Inferior parietal cortex (tissue), 1 donor: ENCODE measurements around the gene CRHR1.

Experiments used
- DNase-seq: peaks from one replicate; pipeline ENCODE4 v3.0.0-alpha.2; 2016; ENCODE audit errors: extremely low spot score

Gene CRHR1

DNA sequence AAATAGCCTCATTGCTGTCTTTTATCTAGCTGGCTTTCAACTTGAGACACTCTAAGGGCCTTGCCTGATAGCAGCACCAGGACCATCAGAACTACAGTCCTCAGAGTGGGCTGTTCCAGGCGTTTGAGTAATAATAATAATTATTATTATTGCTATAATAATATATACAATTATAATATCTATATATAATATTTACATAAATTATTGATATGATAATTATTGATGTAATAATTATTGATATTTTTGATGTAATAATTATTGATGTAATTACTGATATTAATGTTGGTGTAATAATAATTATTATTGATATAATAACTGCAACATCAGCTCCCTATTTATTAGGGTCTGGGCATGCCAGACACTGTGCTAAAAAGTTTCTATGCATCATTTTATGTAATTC, 25.6 kb upstream of the CRHR1 start:
- no peak for DNase-seq

DNA sequence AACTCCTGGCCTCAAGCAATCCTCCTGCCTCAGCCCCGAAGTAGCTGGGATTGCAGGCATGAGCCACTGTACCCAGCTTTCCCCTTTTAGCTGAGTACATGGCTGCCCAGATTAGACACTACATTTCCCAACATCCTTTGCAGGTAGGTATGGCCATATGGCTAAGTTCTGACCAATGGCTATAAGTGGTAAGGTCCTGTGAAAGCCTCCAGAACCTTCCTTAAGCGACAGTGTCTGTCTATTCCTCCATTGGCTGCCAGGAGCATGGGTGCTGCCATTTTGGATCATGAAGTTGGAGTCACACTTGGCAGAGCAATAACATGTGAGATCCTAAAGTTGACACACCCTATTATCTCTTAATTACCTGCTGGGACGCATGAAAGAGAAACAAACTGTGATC, 24.4 kb upstream of the CRHR1 start:
- DNase-seq = no peak

DNA sequence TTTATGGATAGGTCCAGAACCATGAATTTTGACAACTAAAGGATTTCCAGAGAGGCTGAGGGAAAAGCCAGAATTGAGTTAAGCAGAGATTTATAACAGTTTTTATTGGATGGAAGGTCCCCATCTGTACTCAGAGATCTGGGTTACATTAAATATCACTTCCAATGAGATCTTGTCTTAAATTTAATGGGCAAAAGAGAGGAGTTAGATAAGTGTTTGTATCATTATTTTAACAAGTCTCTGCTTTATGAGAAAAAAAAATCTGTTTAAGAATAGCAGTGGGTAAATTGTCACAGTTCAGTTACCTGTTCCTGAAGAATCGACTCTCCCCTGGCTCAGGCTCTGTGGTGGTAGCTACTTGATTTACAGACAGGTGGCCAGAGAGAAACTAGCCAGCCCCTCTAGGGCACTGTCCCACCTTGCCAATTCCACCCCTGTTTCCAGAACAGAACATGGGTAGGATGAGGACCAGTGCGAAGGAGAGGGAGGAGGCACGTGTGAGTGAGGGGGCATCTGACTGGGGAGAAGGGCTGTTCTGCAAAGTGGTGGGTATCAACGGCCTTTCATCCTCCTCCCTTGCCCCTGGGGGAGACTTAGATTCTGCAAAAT, 22.1 kb upstream of the CRHR1 start:
- no peak for DNase-seq

DNA sequence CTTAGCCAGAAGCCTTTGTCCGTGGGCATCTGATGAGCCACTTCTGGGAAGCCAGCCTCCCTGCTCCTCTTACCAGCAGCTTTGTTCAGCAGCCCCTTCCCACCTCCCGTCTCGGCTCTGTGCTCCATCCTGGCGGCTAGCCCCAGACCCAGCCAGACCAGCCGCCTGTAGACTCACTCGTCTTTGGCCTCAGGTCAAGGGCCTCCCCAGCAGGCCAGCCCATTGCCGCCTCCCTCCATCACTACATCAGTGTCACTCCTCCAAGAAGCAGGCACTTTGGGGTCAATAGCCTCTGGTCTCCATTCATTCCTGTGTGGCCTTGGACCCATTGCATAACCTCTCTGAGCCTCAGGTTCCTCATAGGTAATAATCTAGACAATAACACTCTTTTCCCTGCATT, 20.9 kb upstream of the CRHR1 start:
- DNase-seq = no peak

DNA sequence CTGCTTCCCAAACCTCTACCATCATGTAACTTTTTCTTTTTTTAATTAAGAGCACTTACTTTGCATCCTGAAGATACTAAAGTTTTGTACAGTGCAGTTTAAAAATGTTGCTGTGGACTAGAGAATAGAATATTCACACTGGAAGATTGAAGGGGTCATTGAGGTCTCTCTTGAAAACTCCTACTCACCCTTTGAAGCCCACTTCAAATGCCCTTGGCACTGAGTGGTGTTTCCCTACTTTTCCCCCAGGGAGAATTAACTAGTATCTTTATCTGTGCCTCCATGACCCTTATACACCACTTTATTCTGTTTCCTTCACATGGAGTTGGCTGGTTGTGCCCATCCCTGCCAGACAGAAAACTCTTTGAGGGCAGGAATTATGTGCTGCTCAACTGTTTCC, 19.6 kb upstream of the CRHR1 start:
- DNase-seq = no peak

DNA sequence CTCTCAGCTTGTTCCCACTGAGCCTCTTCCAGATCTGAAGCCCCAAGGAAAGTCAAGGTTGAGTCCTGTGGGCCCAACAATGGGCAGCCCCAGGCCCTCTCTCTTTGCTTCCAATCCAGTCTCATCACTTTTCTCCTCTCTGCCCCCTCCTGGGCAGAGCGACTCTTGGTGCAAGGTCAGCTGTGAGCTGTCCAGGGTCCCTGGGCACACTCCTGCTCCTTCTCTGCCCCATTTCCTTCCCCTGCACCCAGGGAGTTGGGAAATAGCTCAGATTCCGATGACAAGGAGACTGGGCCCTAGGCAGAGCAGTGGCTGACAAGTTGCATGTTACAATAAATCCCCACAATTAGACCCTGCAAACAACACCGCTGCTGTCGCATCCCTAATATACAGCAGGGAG, 16.1 kb upstream of the CRHR1 start:
- no peak for DNase-seq

DNA sequence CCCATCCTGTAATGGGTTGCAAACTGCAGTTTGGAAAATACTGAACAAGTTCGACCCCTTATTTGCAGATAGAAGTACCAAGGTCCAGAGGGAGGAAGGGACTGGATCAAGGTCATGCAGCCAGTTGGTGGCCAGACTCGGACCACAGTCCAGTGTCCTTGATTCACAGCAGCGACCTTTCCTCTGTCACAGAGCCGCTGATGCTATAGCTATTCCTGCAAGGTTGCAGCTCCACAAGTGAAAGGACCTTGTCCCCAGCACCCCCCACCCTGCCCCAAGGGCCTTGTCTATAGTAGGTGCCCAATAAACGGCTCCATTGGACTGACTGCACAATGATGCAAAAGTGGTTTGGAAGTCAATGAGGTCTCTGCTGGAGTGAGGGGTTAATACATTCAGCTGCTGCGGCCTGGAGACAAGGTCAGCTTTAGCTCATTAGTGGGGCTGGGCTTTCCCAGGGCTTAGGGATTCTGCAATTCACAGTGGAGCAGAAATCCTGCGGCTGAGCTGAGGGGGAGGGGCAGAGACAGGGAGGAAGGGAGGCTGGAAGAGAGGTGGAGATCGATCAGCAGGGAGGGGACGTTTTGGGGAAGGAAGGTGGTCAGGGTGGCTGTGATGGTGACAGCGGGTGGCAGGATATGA, 13.4 kb upstream of the CRHR1 start:
- DNase-seq = no peak

DNA sequence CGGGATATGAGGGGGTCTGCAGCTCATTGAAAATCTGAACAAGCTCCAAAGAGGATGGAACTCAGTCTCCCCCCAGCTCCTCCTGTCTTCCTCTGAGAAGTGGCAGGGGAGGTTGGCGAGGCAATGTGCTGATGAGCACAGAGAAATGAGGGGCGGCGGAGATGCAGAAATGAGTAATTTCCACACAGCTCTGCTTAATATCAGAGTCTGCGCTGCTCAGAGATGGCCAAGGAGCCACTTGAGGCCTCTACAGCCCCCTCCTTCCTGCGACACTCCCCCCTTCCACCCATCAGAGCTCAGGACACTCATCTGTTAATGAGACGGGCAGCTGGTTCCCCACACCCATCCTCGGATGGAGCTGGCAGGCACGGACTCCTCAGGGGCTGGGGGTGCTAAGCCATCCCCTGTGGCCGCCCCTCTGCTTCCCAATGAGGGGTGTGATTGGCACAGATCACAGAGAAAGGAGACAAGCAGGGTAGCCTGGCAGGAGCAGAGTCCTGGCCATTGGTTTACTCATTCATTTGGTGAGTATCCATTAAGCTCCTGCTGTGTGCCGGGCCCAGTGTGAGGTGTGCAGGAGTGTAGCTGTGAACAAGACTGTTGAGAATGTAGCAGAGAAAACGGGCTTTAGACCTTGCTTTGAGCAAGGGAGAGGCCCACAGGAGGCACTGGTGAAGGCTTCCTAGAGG, 12.7 kb upstream of the CRHR1 start:
- DNase-seq = no peak

DNA sequence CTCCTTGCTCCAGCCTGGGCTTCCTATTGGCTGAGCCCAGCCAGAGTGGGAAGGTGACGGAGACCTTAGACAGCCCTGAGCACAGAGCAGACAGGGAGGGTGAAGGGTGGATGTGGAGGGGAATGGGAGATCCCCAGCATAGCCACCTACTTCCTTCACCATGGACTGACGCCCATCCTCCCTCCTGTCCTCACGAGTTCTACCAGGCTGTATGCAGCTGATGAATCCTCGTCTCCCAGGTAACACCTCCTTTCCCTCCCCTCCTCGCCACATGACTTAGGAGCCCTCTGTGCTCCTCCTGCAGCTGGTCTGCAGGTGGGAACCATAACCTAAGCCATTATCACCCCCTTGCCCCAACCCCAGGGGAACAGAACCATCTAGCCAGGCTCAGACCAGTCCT, 9.0 kb upstream of the CRHR1 start:
- no peak for DNase-seq

DNA sequence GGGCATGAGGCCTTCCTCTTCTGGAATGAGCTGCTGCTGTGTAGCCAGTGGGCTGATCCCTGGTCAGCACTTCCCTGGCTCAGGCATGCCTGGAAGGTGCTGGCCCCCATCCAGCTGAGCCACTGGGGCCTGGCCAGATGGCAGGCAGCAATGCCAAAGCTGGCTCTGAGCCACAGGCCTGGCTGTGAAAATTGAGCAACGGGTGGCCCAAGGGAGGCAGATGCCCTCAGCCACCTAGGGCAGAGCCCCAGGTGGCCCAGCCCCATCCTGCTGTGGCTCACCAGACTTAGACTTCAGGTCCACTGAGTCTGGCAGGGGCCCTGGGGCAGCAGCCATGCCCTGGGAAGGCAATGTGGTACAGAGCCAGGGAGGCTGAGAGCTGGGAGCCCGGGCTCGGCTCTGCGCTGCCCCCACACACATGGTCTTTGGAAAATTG, 8.5 kb upstream of the CRHR1 start:
- DNase-seq = no peak

DNA sequence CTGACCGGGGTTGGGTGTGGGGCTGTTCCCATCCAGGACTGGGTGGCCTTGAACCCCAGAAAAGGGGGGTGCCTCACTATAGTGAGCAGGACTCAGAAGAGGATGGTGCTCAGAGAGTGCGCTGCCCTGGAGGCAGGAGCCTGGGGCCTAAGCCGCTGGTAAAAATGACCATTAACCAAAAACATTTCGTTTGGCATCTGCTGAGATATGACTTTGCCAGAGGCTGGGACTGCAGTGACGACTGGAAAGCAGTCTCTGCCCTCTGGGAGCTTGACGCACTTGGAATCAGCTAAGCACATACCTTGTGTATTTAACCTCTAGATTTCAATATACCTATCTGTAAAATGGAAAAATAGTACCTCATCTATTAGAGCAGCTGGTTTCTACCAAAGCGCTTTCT, 7.2 kb upstream of the CRHR1 start:
- no peak for DNase-seq

DNA sequence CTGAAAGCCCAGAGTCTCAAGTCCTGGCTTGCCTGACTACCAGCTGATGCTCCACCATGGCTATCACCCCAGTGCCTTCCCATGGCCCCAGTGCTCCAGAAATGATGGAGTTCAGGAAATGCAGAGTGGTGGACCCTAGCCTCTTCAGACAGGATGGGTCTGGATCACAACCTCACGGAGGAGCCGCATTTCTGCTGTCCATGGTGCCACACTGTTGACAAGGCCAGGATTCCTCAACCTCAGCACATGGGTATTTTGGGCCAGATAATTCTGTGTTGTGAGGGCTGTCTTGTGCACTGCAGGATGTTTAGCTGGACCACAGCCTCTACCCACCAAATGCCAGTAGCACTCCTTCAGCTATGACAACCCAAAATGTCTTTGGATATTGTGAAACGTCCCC, 6.7 kb upstream of the CRHR1 start:
- no peak for DNase-seq

DNA sequence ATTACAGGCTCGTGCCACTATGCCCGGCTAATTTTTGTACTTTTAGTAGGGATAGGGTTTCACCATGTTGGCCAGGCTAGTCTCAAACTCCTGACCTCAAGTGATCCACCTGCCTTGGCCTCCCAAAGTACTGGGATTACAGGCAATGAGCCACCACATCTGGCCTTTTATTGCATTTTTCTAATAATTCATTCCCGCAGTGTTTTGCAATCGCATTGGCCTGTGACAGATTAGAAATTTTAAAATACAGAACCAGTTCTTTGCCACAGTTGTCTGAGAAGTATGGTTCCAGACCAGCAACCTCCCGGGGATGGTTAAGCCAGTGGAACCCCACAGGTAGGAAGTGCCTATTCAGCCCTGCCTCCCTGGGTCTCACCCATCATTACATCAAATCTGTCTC, 3.2 kb upstream of the CRHR1 start:
- DNase-seq = no peak

DNA sequence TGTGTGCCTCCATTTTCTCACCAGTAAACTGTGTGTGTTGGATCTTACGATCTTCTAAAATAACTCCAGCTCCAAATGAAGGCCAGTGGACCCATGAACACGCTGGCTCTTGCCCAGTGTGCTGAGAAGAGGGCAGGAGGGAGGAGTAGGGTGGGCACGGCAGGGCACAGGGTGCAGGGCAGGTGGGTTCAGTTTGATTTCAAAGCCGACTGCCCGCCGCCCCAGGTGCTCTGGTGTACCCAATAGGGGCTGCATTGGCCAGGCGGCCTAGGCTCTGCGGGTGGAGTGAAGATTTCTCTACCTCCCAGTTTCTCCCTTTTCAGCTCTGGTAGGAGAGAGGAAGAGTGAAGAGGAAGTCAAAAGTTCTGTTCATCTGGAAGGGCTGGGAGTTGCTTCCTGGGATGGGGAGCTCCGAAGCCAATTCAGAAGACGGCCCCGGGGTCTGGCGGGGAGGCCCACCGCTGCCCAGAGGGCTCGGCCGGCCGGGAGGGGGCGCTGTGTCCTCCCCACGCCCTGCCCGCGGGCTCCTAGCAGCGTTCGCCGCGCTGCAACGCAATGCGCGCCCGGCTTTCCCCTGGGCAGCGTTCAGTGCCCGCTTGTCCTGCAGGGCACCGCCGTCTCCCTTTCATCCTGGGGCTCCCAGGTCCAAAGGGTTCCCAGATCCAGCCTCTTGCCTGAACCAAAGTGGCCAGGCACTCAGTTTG, 1.1 kb upstream of the CRHR1 start:
- peak; percentile 47 for DNase-seq

DNA sequence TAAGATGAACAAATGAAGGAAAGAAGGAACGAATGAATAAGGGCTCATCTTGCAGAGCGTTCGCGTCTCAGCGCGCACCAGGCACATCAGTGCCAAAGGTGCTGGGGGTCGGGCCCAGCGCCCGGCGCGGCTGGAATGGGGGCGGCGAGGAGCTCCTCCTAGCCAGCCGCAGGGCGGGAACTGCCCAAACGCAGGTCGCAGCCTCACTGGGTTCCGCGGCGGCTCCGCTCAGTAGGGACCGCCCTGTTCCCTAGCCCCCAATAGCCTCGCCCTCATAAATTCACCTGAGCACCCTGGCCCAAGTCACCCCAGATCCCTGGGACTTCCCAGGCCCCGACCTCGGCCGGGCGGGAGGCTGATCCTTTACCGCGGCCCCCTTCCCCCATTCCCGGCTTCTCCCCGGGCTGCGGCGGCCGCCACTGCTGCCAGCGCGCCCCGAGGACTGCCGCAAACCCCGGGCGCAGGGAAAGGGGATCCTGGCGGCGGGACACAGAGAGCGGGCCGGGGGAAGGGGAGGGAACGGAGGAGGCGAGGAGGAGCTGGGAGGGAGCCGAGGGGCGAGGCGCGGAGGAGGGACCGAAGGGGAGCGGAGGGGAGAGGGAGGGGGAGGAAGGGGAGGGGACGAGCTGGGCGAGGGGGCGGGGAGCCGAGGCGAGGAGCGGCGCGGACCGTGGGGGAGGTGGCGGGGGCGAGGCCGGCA, 377 bp upstream of the CRHR1 start:
- no peak for DNase-seq

DNA sequence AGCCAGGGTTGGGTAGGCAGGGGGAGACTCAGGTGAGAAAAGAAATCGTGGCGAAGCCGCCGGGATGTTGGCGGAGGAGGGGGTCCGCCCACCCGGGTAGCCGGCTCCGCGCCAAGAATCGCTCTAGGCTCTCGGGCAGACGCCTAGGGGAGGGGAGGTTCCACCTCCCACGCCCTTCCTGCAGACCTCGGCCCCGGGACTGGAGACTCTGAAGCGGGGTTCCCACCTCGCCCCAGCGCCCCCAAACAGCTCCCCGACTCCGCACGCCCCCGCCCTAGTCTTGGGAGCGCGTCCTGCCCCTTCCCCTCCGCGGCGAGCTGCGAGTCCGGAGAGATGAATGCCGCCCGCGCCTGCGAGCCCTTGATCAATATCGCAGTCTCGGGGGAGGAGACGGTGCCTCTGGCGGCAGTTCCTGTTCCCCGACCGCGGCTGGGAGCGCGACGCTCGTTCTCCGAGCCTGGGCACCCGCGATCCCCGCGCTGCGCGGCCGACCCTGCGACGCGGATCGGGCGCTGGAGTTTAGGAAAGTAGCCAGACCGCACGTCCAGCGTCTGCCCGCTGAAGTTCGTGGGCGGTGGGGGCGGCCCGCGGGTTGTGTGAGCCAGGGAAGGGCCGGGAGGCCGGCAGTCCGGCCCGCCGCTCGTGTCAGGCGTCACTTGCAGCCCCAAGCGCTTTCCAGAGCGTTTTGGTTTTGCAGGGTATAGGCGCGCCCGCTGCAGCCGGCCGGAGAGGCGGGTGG, 790 bp downstream of the CRHR1 start:
- DNase-seq = peak; percentile 27

DNA sequence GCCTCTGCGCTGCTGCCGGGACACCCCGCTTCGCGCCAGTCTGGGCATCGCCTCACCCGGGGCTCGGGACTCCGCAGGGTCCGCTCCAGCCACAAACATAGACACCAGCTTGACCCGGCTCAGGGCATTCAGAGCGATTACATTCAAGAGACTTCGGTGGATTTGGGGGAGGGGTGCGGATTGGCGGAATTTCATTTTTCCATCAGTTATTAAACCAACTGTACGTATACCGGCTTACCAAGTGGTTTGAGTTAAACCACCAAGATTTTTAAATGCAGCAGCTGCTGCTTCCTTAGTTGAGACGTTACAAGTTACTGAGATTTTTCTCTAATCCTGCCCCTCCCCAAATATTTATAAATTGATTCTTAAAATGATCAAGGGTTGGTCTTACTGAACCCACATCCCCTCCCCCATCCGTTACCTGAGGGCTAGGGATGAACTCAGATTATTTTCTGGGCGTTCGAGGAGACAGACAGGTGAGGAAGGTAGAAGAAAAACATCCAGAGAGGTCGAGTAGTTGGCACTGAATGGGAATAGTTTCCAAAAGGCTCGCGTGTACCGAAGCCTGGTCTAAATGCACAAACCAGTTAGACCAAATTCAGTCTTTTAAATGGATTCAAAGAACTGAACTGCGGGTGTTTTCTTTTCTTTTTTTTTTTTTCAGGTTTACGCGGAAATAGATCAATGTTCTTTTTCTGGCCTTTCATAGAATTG, 1.5 kb downstream of the CRHR1 start:
- DNase-seq = no peak

DNA sequence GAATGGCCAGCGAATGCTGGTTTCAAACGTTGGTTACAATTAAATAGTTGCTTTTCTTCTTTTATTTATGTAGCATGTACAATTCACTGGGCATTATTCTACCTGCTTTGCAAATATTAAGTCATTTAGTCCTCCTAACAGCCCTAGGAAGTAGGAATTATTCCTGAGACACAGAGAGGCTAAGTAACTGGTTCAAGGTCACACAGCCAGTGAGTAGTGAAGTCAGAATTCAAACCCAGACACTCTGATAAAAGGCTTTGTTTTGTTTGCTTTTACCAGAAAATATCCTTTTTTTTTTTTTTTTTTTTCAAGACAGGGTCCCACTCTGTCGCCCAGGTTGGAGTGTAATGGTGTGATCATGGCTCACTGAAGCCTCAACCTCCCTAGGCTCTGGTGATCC, 2.2 kb downstream of the CRHR1 start:
- no peak for DNase-seq

DNA sequence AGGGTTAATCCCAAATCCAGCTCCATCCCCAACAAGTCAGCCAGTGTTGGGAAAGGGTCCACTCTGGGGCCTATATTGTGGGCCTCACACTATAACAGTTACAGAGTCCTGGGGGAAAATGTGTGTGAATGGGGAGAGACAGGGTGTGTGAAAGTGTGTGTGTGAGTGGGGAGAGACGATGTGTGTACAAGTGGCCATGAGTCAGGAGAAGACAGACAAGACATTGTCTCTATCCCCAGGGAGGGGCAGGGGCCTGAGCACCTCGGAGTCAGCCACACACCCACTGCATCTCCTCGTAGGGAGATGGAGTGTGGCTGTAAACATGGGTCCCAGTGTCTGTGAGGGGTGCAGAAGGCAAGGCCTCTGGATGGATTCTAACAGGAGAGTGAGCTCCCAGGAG, 2.9 kb downstream of the CRHR1 start:
- DNase-seq = peak; percentile 16

DNA sequence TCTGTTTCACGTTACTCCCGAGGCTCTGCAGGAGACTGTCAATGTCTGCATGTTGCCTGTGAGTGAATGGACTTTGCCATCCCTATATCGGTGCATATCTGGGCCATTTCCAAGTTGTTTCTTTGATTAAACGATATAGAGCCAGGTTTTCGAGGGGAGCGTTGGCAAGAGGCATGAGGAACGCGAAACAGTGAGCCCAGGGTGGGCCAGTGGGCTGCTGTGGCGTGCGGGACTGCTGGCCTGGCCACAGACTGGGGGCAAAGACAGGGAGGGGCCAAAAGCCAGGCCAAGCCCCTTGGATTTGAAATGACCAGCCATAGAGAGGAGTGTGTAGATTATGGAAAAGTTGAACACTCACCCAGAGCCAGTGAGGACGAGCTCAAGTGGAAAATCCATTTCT, 3.5 kb downstream of the CRHR1 start:
- no peak for DNase-seq

DNA sequence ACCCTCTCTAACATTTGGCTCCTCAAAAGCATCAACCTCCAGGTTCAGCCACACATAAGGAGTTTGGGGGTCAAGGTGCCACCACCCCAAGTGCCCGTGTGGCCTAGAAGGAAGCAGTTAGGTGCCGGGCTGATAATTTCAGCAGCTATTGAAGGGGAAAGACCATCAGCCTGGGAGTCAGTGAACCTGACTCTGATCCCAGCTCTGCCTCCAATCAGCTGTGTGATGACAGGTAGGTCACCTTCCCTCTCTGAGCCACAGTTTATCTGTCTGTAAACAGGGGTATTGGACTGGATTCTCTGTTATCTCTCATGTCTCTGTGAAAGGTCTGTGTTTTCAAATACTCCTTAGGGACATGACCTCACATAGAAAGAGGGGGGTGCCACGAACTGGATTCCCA, 3.9 kb downstream of the CRHR1 start:
- no peak for DNase-seq
